Endodermal cell (in vitro differentiated cells): ENCODE data around the gene SZT2. TPM values are rescaled to one million over a fixed set of nuclear protein-coding genes. Genes with fewer than 3 reads are reported as not detected.

Experiments used
- DNase-seq: peaks from one replicate; pipeline ENCODE4 v3.0.0-alpha.2; 2017
- H3K27ac ChIP-seq: 2 replicates; pipeline ENCODE4 v1.5.1; 2013; ENCODE audit warnings: mild to moderate bottlenecking, low read depth, low read length, moderate library complexity
- H3K27me3 ChIP-seq: 2 replicates; pipeline ENCODE4 v1.6.1; 2013; ENCODE audit warnings: mild to moderate bottlenecking, low read length, moderate library complexity; ENCODE audit not compliant: insufficient read depth, control insufficient read depth, poor library complexity, severe bottlenecking
- H3K36me3 ChIP-seq: 2 replicates; pipeline ENCODE4 v1.7.0; 2013; ENCODE audit warnings: mild to moderate bottlenecking, low read length, moderate library complexity; ENCODE audit not compliant: control insufficient read depth, insufficient read depth
- H3K4me1 ChIP-seq: one replicate; pipeline ENCODE4 v1.7.0; 2013; ENCODE audit warnings: low read length; ENCODE audit not compliant: control insufficient read depth, insufficient read depth
- H3K4me3 ChIP-seq: 2 replicates; pipeline ENCODE4 v1.5.1; 2013; ENCODE audit warnings: mild to moderate bottlenecking, low read length, moderate library complexity
- H3K9ac ChIP-seq: 2 replicates; pipeline ENCODE4 v1.6.1; 2013; ENCODE audit warnings: mild to moderate bottlenecking, low read length, moderate library complexity; ENCODE audit not compliant: poor library complexity, severe bottlenecking; ENCODE audit errors: extremely low read depth
- H3K9me3 ChIP-seq: 2 replicates; pipeline ENCODE4 v1.6.1; 2013; ENCODE audit warnings: mild to moderate bottlenecking, low read length, moderate library complexity; ENCODE audit not compliant: control insufficient read depth
- H3K27ac Mint-ChIP-seq: 2 replicates; pipeline ENCODE4 v1.8.0; 2020; ENCODE audit warnings: mixed read lengths
- H3K27me3 Mint-ChIP-seq: 2 replicates; pipeline ENCODE4 v1.8.0; 2021; ENCODE audit warnings: mild to moderate bottlenecking, mixed read lengths; ENCODE audit not compliant: insufficient read depth
- H3K36me3 Mint-ChIP-seq: 2 replicates; pipeline ENCODE4 v1.8.0; 2020; ENCODE audit warnings: low read depth, mixed read lengths
- H3K4me1 Mint-ChIP-seq: 2 replicates; pipeline ENCODE4 v1.8.0; 2020; ENCODE audit warnings: mixed read lengths
- H3K4me3 Mint-ChIP-seq: 2 replicates; pipeline ENCODE4 v1.8.0; 2020; ENCODE audit warnings: mild to moderate bottlenecking, moderate library complexity, mixed read lengths
- H3K9me3 Mint-ChIP-seq: 2 replicates; pipeline ENCODE4 v1.8.0; 2020; ENCODE audit warnings: mild to moderate bottlenecking, mixed read lengths
- WGBS, 2 experiments: methylation state at CpG; one replicate each; pipeline versions ENCODE4 v1.1.5 to v1.1.7; 2013; ENCODE audit warnings: missing lambda C conversion rate in 2 of 2, mixed read lengths in 1 of 2; ENCODE audit not compliant: insufficient coverage in 1 of 2, insufficient read length in 1 of 2; 5-methylcytosine and 5-hydroxymethylcytosine counted together
- total RNA-seq, 2 donors: library from RNA; stranded (reverse); fragmentation: NEBNext Ultra II Directional in 1 of 2; extraction: Animal tissue kit (Norgen Biotek cat#: 25700) in 1 of 2; gene quantifications; 2 replicates in 1 of 2; 3 replicates in 1 of 2; pipeline ENCODE4 v1.2.1, GENCODE V29; 2021
- TF ChIP-seq, protein P1 (sequence below): fragments of 200-600 bp; sonication (generic); conservative IDR thresholded peaks from 2 replicates; pipeline ENCODE4 v1.5.0; 2021; ENCODE audit warnings: antibody characterized with exemption, mild to moderate bottlenecking

Gene SZT2
- total RNA-seq, 2 donors from 2014 or later, result 55.6 to 59.7 TPM

DNA sequence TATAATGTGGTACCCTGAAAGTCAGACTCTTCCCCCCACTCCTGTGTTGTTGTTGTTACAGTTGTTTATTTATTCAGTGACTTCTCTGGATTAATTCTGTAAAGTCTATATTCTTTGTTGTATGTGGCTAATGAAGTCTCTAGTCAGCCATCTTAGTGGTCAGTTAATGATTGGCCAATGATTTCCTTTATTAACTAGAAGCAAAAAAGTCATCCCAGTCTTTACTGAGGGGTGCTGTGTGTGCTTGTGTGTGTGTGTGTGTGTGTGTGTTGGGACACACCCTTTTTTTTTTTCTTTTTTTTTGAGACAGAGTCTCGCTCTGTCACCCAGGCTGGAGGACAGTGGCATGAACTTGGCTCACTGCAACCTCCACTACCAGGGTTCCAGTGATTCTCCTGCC, 101.4 kb downstream of the SZT2 start:
- Histone ChIP-seq H3K4me3 (no peak overlapping the region), H3K27ac (no peak overlapping the region), H3K27me3 (no peaks in the 10 kb centered on the region), H3K4me1 (no peaks in the 10 kb centered on the region), H3K36me3 (no peaks in the 10 kb centered on the region), H3K9me3 (peaks cover 36% of the 10 kb centered on the region), H3K9ac (no peak overlapping the region)
- Mint-ChIP-seq H3K27ac (no peak overlapping the region), H3K27me3 (peaks cover 4% of the 10 kb centered on the region), H3K36me3 (no peaks in the 10 kb centered on the region), H3K4me1 (peaks cover 9% of the 10 kb centered on the region), H3K9me3 (peaks cover 48% of the 10 kb centered on the region), H3K4me3 (no peak overlapping the region)
- DNase-seq, result no peak
- TF ChIP-seq, protein P1, sequence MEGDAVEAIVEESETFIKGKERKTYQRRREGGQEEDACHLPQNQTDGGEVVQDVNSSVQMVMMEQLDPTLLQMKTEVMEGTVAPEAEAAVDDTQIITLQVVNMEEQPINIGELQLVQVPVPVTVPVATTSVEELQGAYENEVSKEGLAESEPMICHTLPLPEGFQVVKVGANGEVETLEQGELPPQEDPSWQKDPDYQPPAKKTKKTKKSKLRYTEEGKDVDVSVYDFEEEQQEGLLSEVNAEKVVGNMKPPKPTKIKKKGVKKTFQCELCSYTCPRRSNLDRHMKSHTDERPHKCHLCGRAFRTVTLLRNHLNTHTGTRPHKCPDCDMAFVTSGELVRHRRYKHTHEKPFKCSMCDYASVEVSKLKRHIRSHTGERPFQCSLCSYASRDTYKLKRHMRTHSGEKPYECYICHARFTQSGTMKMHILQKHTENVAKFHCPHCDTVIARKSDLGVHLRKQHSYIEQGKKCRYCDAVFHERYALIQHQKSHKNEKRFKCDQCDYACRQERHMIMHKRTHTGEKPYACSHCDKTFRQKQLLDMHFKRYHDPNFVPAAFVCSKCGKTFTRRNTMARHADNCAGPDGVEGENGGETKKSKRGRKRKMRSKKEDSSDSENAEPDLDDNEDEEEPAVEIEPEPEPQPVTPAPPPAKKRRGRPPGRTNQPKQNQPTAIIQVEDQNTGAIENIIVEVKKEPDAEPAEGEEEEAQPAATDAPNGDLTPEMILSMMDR, result no peak
- WGBS, 2 experiments, result 81% methylated on average over 1 of the region's 1 CpG; no CpG with 5 or more reads in 1 of the 2 experiments

DNA sequence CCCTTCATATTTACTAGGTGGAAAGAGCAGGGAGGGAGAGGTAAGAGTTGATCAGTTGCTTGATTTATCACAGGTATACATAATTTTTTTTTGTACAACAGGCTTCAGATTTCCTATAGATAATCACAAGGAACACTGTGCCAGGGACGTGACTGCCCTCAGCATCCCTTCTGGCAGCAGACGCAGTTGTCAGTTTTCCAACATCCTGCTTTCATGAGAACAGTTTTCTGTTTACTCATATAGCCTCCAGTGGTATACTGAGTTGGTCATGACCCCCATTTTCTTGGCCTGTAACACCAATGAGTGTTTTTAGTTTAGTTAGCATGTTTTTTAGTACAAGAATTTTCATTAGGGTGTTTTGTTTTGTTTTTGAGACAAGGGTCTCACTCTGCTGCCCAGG, 103.1 kb downstream of the SZT2 start:
- peaks cover 40% of the 10 kb centered on the region for H3K9me3 Mint-ChIP-seq
- H3K36me3 Mint-ChIP-seq, result no peaks in the 10 kb centered on the region
- 86 to 93% methylated on average over 2 of the region's 2 CpGs for WGBS, 2 experiments
- DNase-seq, result no peak
- Histone ChIP-seq H3K27me3 (no peaks in the 10 kb centered on the region), H3K9me3 (peaks cover 29% of the 10 kb centered on the region), H3K36me3 (no peaks in the 10 kb centered on the region), H3K4me1 (no peaks in the 10 kb centered on the region), H3K27ac (no peak overlapping the region), H3K4me3 (no peak overlapping the region), H3K9ac (no peak overlapping the region)
- H3K27me3 Mint-ChIP-seq, result peaks cover 4% of the 10 kb centered on the region
- no peak overlapping the region for H3K4me3 Mint-ChIP-seq
- TF ChIP-seq, protein P1, result no peak
- peaks cover 9% of the 10 kb centered on the region for H3K4me1 Mint-ChIP-seq
- H3K27ac Mint-ChIP-seq, result no peak overlapping the region

DNA sequence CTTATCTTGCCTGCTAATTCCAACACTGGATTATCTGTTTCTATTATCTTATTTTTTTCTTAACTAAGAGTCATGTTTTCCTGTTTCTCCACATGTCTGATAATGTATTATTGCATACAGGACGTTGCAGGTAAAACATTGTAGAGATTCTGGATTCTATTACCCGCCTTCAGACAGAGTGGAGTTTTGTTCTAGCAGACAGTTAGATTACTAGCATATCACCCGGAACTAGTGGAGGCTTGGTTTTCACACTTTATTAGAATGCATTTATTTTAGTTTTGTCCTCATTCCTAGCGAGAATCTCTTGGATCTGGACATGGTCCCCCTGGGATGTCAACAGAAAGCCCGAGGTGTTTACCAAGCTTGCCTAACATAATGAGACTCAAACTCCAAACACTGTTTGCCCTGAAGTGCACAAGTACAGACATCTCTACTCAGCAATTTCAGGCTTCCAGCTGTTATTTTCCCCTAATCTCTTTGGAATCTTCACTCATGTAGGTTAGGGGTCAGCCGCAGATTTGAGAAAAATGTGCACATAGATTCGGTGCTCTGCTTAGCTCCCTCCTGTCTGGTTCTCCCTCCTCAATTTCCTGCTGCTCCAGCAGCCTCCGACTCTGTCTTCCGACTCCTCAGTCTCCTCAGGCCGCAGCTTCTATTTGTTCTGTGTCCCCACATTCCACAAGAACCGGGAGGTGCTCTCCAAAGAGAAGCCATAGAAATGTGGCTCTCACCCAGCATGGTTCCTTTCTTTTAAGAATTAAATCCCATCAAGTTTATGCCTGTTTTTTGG, 104.2 kb downstream of the SZT2 start:
- no peak overlapping the region for H3K27ac ChIP-seq
- peaks cover 4% of the 10 kb centered on the region for H3K27me3 Mint-ChIP-seq
- 57 to 59% methylated on average over 9 to 11 of the region's 11 CpGs for WGBS, 2 experiments
- no peaks in the 10 kb centered on the region for H3K27me3 ChIP-seq
- peak; percentile 78 for DNase-seq
- H3K27ac Mint-ChIP-seq, result peak overlapping the region; percentile 73
- no peak overlapping the region for H3K4me3 ChIP-seq
- peaks cover 23% of the 10 kb centered on the region for H3K9me3 ChIP-seq
- H3K4me1 ChIP-seq, result no peaks in the 10 kb centered on the region
- H3K9me3 Mint-ChIP-seq, result peaks cover 32% of the 10 kb centered on the region
- no peaks in the 10 kb centered on the region for H3K36me3 ChIP-seq
- no peaks in the 10 kb centered on the region for H3K36me3 Mint-ChIP-seq
- no peak overlapping the region for H3K4me3 Mint-ChIP-seq
- peaks cover 9% of the 10 kb centered on the region for H3K4me1 Mint-ChIP-seq
- TF ChIP-seq, protein P1, result no peak
- H3K9ac ChIP-seq, result no peak overlapping the region
